H1 (cell line): ENCODE measurements around the gene ANKRD53.

Experiments used
- CTCF ChIP-seq, 3 experiments: IDR thresholded peaks; 1 replicate in 2 of 3; 2 replicates in 1 of 3; pipeline versions ENCODE4 v1.5.1 to v1.6.1; 2011; ENCODE audit warnings: low read length in 3 of 3, mild to moderate bottlenecking in 3 of 3, inconsistent platforms in 2 of 3, low read depth in 1 of 3, moderate library complexity in 1 of 3; ENCODE audit not compliant: insufficient read depth in 1 of 3; ENCODE audit errors: control extremely low read depth in 1 of 3
- EGR1 ChIP-seq: IDR thresholded peaks from 2 replicates; pipeline ENCODE4 v1.6.1; 2011; ENCODE audit warnings: low read depth, low read length, borderline replicate concordance
- GTF2F1 ChIP-seq: IDR thresholded peaks from 2 replicates; pipeline ENCODE4 v1.6.1; 2012; ENCODE audit warnings: low read depth, low read length, improper control_type of control experiment, borderline replicate concordance
- JUN ChIP-seq: IDR thresholded peaks from 2 replicates; pipeline ENCODE4 v1.6.1; 2011; ENCODE audit warnings: low read depth, mild to moderate bottlenecking, improper control_type of control experiment, low read length
- JUND ChIP-seq: IDR thresholded peaks from 2 replicates; pipeline ENCODE4 v1.6.1; 2011; ENCODE audit warnings: mild to moderate bottlenecking, improper control_type of control experiment, low read length
- NANOG ChIP-seq: IDR thresholded peaks from 2 replicates; pipeline ENCODE4 v1.6.1; 2011; ENCODE audit warnings: low read length, low read depth, mild to moderate bottlenecking, inconsistent platforms; ENCODE audit not compliant: insufficient read depth, poor library complexity, severe bottlenecking
- NRF1 ChIP-seq: IDR thresholded peaks from 2 replicates; pipeline ENCODE4 v1.6.1; 2011; ENCODE audit warnings: mild to moderate bottlenecking, low read depth, low read length, improper control_type of control experiment
- POLR2A ChIP-seq, 2 experiments: IDR thresholded peaks; 1 replicate in 1 of 2; 2 replicates in 1 of 2; pipeline ENCODE4 v1.6.1; 2011; ENCODE audit warnings: low read depth in 2 of 2, low read length in 2 of 2, mild to moderate bottlenecking in 2 of 2; ENCODE audit errors: control extremely low read depth in 1 of 2
- RAD21 ChIP-seq, 2 experiments: IDR thresholded peaks in 1 of 2; conservative IDR thresholded peaks in 1 of 2; 2 replicates each; pipeline ENCODE4 v1.6.1; 2011; ENCODE audit warnings: low read depth in 2 of 2, low read length in 2 of 2, improper control_type of control experiment in 1 of 2, inconsistent platforms in 1 of 2, mild to moderate bottlenecking in 1 of 2, moderate library complexity in 1 of 2
- SP4 ChIP-seq: IDR thresholded peaks from 2 replicates; pipeline ENCODE4 v1.6.1; 2012; ENCODE audit warnings: low read length, inconsistent platforms
- TF ChIP-seq, protein P1 (sequence below): IDR thresholded peaks from 2 replicates; pipeline ENCODE4 v1.6.1; 2012; ENCODE audit warnings: inconsistent platforms

GRCh38 chr2:70985956-70986355 lies 7.5 kb downstream of the ANKRD53 start:
- TF ChIP-seq CTCF (IDR thresholded peaks at IDR 0.05; ENCODE audit: control extremely low read depth in 1 of 3, insufficient read depth in 1 of 3, low read depth in 1 of 3, low read length in 3 of 3) (no peak), JUN (no peak), RAD21 (IDR thresholded peaks at IDR 0.05 in 1 of 2, conservative IDR thresholded peaks at IDR 0.05 in 1 of 2; ENCODE audit: low read depth in 2 of 2, low read length in 2 of 2) (no peak), JUND (no peak), NRF1 (no peak), GTF2F1 (no peak), POLR2A (IDR thresholded peaks at IDR 0.05; ENCODE audit: control extremely low read depth in 1 of 2, low read depth in 2 of 2, low read length in 2 of 2) (no peak), SP4 (no peak), NANOG (no peak), EGR1 (no peak)
- TF ChIP-seq, protein P1, sequence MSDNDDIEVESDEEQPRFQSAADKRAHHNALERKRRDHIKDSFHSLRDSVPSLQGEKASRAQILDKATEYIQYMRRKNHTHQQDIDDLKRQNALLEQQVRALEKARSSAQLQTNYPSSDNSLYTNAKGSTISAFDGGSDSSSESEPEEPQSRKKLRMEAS, result no peak
